Fibroblast of lung (primary cell): Measurements from ENCODE around the gene ARHGEF12.

ENCODE experiments used
- CTCF ChIP-seq, 2 donors: IDR thresholded peaks in 1 of 2; conservative IDR thresholded peaks in 1 of 2; 1 replicate in 1 of 2; 2 replicates in 1 of 2; pipeline ENCODE4 v1.5.1; 2011 to 2012; ENCODE audit warnings: low read length in 2 of 2, control low read depth in 1 of 2, inconsistent platforms in 1 of 2, low read depth in 1 of 2, mild to moderate bottlenecking in 1 of 2
- EZH2 ChIP-seq: IDR thresholded peaks from 2 replicates; pipeline ENCODE4 v1.5.1; 2012; ENCODE audit warnings: low read length, control low read depth, mild to moderate bottlenecking; ENCODE audit errors: missing control alignments

GRCh38 chr11:120346233-120346632, 10.0 kb downstream of the ARHGEF12 start:
- TF ChIP-seq CTCF (conservative IDR thresholded peaks at IDR 0.05 in 1 of 2, IDR thresholded peaks at IDR 0.05 in 1 of 2; ENCODE audit: low read depth in 1 of 2, low read length in 2 of 2) (no peak), EZH2 (no peak)
